K562 (cell line): Measurements from ENCODE around the gene LCTL. TPM values are rescaled to one million over a fixed set of nuclear protein-coding genes. Genes with fewer than 3 reads are reported as not detected.

Source experiments
- CEBPG ChIP-seq, 3 experiments: fragments of 200-800 bp in 1 of 3; sonication (Bioruptor generic) in 1 of 3; sonication (generic) in 1 of 3; formaldehyde crosslinking in 1 of 3; IDR thresholded peaks in 2 of 3; conservative IDR thresholded peaks in 1 of 3; 2 replicates each; pipeline versions ENCODE4 v1.6.1 to v1.8.0; 2016 to 2022; ENCODE audit warnings: missing compliant biosample characterization in 2 of 3, missing genetic modification characterization in 2 of 3, mild to moderate bottlenecking in 1 of 3, missing genetic modification reagents in 1 of 3
- ZBTB5 ChIP-seq: fragments of 450-650 bp; IDR thresholded peaks from 2 replicates; pipeline ENCODE4 v1.6.1; 2017; ENCODE audit warnings: antibody characterized with exemption
- ZNF592 ChIP-seq: fragments of 450-650 bp; IDR thresholded peaks from 2 replicates; pipeline ENCODE4 v1.6.1; 2017; ENCODE audit warnings: antibody characterized with exemption, mild to moderate bottlenecking
- polyA plus RNA-seq, 8 experiments: library from polyadenylated mRNA; depleted of rRNA in 4 of 8; stranded (reverse) in 5 of 8; unstranded in 3 of 8; fragments of >200 nt; fragmentation: Nextera tagmentation in 2 of 8; fragmentation: Illumina TruSeq in 1 of 8; extraction: Ambion mirVana in 2 of 8; extraction: Trizol in 1 of 8; gene quantifications; 2 replicates each; pipeline versions ENCODE4 v1.2.1 to v1.2.3, GENCODE V29; 2011 to 2014; ENCODE audit warnings: inconsistent platforms in 1 of 8, missing spikeins in 1 of 8
- total RNA-seq, 7 experiments: library from RNA; depleted of rRNA in 6 of 7; stranded (reverse); fragments of >200 nt in 6 of 7; fragmentation: Illumina TruSeq in 2 of 7; extraction: Trizol in 2 of 7; gene quantifications; 2 replicates each; pipeline versions ENCODE4 v1.2.1 to v1.2.3, GENCODE V29; 2011 to 2021; ENCODE audit warnings: low replicate concordance in 1 of 7

The LCTL gene
- total and polyA plus RNA-seq, 9 of the 15 experiments (the other 6 are each of a cell fraction or from before 2014, with no cell fraction given) = 0.08 to 0.31 (median 0.17) TPM; not detected in 6

- TF ChIP-seq ZNF592 = 0 out of 2 replicates have a peak, but pooled peaks have one; percentile 29
- TF ChIP-seq CEBPG (CRISPR knock-in tag; IDR thresholded peaks at IDR 0.05) = no peak
- TF ChIP-seq CEBPG (tag; conservative IDR thresholded peaks at IDR 0.05 in 1 of 2, IDR thresholded peaks at IDR 0.05 in 1 of 2) = no peak
- TF ChIP-seq ZBTB5 = no peak
Observed at GRCh38 chr15:66566963-66567531, 1.2 kb upstream of the LCTL start (continued).
